ENCODE data around the gene EWSR1. TPM values are rescaled to one million over a fixed set of nuclear protein-coding genes. Genes with fewer than 3 reads are reported as not detected.
A peak's percentile ranks its signal among the peaks of the same experiment; 100 is the strongest.

The EWSR1 gene
- total RNA-seq, 6 experiments from 2014 or later: 200 to 291 (median 270) TPM

DNA sequence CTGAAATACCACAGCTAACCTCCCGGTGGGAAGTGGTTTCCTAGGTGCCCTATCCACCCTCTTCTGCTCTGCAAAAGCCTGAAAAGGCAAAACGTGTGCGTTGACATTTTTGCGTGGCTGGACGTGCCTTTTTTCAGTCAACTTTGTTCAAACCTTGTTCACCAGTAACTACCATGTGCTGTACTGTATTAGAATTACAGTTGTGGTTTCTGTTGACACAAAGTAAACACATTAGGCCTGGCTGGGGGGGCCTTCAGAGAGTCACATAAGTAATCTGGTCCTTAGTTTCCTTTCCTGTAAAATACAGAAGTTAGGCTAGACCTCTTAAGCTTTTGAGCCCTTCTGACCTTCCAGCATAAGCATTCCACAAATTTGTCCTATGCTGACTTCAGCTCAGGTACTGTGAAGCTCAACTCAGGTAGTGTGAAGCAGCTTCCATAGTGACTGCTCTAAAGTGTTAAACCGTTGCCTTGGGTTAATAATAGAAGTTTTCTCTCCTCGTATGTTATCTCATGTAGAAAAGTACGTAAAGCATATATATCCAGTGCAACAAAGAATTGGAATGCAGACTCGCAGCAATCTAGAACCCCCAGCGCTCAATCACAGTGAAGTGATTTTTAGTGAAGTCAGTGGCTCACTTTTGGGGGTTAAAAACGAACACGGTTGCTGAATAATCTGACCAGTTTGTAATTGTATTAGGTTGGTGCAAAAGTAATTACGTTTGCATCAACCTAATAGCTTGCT lies 1.8 kb downstream of the EWSR1 start:
- H3K36me3 Mint-ChIP-seq (ENCODE audit: low read depth): peaks cover 68% of the 10 kb centered on the region
- DNase-seq: no peak
- H3K27ac Mint-ChIP-seq: peak overlapping the region; percentile 99
- H3K4me3 Mint-ChIP-seq: peak overlapping the region; percentile 95
- H3K4me1 Mint-ChIP-seq (ENCODE audit: low read depth): peaks cover 71% of the 10 kb centered on the region
- H3K9me3 Mint-ChIP-seq: no peaks in the 10 kb centered on the region
- H3K27me3 Mint-ChIP-seq (ENCODE audit: insufficient read depth): peaks cover 4% of the 10 kb centered on the region
- TF ChIP-seq, protein P1, sequence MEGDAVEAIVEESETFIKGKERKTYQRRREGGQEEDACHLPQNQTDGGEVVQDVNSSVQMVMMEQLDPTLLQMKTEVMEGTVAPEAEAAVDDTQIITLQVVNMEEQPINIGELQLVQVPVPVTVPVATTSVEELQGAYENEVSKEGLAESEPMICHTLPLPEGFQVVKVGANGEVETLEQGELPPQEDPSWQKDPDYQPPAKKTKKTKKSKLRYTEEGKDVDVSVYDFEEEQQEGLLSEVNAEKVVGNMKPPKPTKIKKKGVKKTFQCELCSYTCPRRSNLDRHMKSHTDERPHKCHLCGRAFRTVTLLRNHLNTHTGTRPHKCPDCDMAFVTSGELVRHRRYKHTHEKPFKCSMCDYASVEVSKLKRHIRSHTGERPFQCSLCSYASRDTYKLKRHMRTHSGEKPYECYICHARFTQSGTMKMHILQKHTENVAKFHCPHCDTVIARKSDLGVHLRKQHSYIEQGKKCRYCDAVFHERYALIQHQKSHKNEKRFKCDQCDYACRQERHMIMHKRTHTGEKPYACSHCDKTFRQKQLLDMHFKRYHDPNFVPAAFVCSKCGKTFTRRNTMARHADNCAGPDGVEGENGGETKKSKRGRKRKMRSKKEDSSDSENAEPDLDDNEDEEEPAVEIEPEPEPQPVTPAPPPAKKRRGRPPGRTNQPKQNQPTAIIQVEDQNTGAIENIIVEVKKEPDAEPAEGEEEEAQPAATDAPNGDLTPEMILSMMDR (IDR thresholded peaks at IDR 0.05): no peak

DNA sequence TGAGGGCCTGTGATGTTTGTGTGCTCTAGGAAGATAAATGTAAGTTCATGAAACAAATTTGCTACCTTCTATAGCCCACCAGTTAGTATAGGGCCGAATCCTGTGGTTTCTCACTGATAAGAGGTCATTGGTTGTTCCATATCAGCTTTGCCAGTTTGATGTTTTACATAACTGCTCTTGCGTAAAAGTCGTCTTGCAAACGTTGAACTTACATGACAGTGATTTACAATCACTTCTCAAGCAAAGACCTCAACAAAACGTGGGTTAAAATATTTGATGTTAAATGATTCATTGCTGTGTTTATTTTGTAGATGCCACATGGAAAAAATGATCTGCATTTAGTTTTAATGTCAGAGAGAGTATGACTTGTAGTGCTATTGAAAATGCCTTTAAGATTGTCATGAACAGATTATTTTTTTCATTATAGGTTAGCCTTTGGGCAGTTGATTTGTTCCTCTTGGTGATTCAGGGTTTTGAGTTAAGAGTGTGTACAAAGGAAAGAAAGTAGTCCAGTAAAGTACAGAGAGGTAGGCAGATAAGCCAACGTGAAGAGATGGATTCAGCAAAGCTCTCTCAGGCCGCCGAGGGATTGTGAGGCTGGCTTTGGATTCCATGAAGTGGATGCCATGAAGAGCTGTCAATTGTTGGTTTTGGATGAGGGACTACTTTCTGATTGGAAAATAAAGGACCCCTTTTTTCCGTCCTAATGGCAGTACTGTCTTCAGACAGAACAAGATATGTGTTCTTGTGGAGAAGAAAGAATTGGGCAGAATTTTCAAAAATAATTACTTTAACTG lies 2.6 kb downstream of the EWSR1 start:
- Mint-ChIP-seq H3K4me1 (ENCODE audit: low read depth) (peaks cover 79% of the 10 kb centered on the region), H3K27ac (peak overlapping the region; percentile 99), H3K36me3 (ENCODE audit: low read depth) (peaks cover 76% of the 10 kb centered on the region), H3K27me3 (ENCODE audit: insufficient read depth) (peaks cover 4% of the 10 kb centered on the region), H3K9me3 (no peaks in the 10 kb centered on the region), H3K4me3 (peak overlapping the region; percentile 95)
- TF ChIP-seq, protein P1 (IDR thresholded peaks at IDR 0.05): no peak
- DNase-seq: peak; percentile 68

DNA sequence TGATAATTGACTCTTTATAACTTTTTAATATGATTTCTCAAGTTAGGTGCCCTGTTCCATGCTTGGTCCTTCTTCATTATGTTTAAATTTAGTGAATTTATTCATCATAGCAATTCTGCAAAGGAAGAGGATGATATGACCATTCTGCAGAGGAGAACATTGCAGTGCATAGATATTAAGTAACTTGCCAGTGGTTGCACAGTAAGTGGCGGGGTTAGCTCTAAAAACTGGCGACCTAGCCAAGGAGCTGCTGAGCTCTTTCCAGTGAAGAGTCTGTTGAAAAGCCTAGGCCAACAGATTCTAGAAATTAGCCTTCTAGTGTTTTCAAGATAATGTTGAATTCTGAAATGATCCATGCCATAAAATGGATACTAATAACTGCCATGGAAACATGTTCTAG lies 4.6 kb downstream of the EWSR1 start:
- Mint-ChIP-seq H3K4me3 (peak overlapping the region; percentile 95; the same call in 1 of the 2 replicates), H3K27me3 (ENCODE audit: insufficient read depth) (peaks cover 4% of the 10 kb centered on the region), H3K9me3 (no peaks in the 10 kb centered on the region), H3K36me3 (ENCODE audit: low read depth) (peaks cover 87% of the 10 kb centered on the region), H3K27ac (no peak overlapping the region), H3K4me1 (ENCODE audit: low read depth) (peaks cover 79% of the 10 kb centered on the region)
- DNase-seq: no peak
- TF ChIP-seq, protein P1 (IDR thresholded peaks at IDR 0.05): no peak

DNA sequence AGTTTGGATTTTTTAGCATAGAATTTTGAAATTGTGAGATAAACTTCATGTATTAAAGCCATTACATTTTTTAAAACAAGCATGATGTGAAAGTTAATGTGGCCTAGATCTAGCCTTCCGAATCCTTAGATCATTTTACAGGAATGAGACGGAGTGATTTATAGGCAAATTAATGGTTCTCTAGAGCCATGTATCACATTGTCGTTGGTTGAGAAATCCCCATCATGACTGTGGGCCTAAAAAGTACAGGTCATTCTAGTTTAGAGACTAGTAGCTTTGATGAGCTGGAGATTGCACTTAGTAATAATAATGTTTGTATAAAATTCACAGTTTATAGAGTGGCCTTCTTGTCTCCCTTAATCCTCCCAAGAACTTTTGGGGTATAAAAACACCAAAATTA lies 7.1 kb downstream of the EWSR1 start:
- Mint-ChIP-seq H3K36me3 (ENCODE audit: low read depth) (peaks cover 82% of the 10 kb centered on the region), H3K4me3 (no peak overlapping the region), H3K27ac (no peak overlapping the region; the same call in 1 of the 2 replicates), H3K9me3 (no peaks in the 10 kb centered on the region), H3K4me1 (ENCODE audit: low read depth) (peaks cover 67% of the 10 kb centered on the region), H3K27me3 (ENCODE audit: insufficient read depth) (no peaks in the 10 kb centered on the region; the same call in 1 of the 2 replicates)
- DNase-seq: no peak
- TF ChIP-seq, protein P1 (IDR thresholded peaks at IDR 0.05): no peak

DNA sequence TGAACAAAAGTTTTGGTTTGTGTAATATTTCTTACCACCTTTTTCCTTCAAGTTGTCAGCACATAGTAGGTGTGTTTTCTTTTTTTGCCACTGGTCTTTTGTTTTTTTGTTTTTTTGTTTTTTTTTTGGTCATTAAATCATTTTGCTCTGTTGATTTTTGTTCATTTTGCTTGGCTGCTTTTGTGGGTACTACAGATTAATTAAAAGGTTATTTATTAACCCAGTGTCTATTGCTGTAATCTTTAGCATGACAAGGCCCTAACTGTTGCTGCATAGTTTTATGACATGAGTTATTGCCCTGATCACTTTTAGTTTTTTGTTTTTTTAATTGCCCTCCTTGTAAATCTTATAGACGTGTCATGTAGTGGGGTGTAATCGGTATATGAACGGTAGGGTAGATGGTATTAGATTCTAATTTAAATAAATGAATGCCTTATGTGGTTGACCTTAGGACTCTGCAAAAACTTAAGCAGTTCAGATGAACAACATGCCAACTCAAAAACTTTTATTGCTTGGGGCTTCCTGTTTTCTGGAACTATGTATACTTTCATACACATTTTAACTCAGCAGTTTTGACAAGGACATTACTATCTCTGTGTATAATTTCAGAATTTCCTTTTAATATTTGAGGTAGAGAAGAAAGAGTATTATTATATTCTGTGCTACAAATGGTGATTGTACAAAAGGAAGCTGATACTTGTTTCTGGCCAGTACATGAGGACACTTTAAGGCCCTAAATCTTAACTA lies 7.9 kb downstream of the EWSR1 start:
- Mint-ChIP-seq H3K27ac (peak overlapping the region; percentile 75), H3K9me3 (no peaks in the 10 kb centered on the region), H3K4me1 (ENCODE audit: low read depth) (peaks cover 59% of the 10 kb centered on the region), H3K27me3 (ENCODE audit: insufficient read depth) (peaks cover 4% of the 10 kb centered on the region), H3K36me3 (ENCODE audit: low read depth) (peaks cover 74% of the 10 kb centered on the region), H3K4me3 (peak overlapping the region; percentile 26; the same call in 1 of the 2 replicates)
- DNase-seq: no peak
- TF ChIP-seq, protein P1 (IDR thresholded peaks at IDR 0.05): no peak
